ENCODE measurements around the gene IMP4. TPM values are rescaled to one million over a fixed set of nuclear protein-coding genes. Genes with fewer than 3 reads are reported as not detected.

Gene IMP4
- total and polyA plus RNA-seq, 2 of the 13 experiments (the other 11 are each of a cell fraction or from before 2014, with no cell fraction given), result 142 to 158 TPM

DNA sequence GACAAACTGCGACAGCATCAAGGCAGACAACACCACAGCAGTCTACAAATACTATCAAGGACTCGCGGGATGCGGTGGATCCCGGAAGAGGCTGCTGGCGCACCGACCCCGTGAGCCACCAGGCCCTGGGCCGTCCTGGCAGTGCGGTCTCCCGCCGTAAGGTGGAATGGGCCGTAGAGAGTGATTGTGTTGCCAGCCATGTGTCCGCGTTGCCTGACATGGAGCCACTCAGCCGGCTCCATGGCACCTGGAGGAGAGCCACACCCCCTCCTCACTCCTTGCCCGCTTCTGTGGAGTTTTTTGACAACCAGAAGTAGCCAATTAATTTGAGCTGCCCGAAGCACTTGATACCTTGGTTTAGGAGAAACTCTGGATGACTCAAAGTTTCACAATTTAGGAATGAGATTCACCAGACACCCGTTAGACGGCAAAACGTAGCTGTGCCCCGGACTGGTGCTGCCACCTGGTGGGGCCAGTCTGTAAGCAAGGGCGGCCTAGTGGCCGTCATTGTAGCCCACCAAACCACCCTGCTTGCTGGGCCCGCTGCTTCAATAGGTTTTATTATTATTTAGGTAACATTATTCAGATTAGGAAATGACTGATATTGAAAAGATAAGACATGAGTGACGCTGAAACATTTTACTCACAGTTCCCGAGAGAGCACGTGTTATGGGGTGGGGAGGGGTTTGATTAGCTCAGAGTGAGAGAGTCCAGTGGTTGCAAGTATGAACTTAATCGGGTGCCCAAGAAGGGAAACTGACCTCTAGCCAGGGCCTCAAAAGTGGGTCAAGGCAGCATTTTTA, 10.2 kb upstream of the IMP4 start (continued):
- TF ChIP-seq, protein P1, sequence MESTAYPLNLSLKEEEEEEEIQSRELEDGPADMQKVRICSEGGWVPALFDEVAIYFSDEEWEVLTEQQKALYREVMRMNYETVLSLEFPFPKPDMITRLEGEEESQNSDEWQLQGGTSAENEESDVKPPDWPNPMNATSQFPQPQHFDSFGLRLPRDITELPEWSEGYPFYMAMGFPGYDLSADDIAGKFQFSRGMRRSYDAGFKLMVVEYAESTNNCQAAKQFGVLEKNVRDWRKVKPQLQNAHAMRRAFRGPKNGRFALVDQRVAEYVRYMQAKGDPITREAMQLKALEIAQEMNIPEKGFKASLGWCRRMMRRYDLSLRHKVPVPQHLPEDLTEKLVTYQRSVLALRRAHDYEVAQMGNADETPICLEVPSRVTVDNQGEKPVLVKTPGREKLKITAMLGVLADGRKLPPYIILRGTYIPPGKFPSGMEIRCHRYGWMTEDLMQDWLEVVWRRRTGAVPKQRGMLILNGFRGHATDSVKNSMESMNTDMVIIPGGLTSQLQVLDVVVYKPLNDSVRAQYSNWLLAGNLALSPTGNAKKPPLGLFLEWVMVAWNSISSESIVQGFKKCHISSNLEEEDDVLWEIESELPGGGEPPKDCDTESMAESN (CRISPR knock-in tag; conservative IDR thresholded peaks at IDR 0.05), result no peak
- TF ChIP-seq ZNF747 (CRISPR knock-in tag; IDR thresholded peaks at IDR 0.05; ENCODE audit: borderline replicate concordance) (no peak), SPEN (CRISPR knock-in tag; IDR thresholded peaks at IDR 0.05; ENCODE audit: low read depth) (peak; percentile 49; the same call in 1 of the 2 replicates), ZZZ3 (CRISPR knock-in tag; IDR thresholded peaks at IDR 0.05; ENCODE audit: borderline replicate concordance) (no peak), MEIS2 (CRISPR knock-in tag; IDR thresholded peaks at IDR 0.05) (peak; percentile 27; the same call in 1 of the 2 replicates), NR3C1 (CRISPR knock-in tag; IDR thresholded peaks at IDR 0.05) (no peak), RBFOX2 (IDR thresholded peaks at IDR 0.05; ENCODE audit: low read depth, low read length) (no peak), ERF (CRISPR knock-in tag; IDR thresholded peaks at IDR 0.05) (peak; percentile 34; the same call in 1 of the 2 replicates), PHF8 (CRISPR knock-in tag; IDR thresholded peaks at IDR 0.05) (peak; percentile 51), CBFB (CRISPR knock-in tag; IDR thresholded peaks at IDR 0.05) (no peak), MAZ (IDR thresholded peaks at IDR 0.05; ENCODE audit: borderline replicate concordance, low read depth, low read length) (no peak), MAZ (CRISPR knock-in tag; IDR thresholded peaks at IDR 0.05; ENCODE audit: low read depth) (0 out of 2 replicates have a peak, but pooled peaks have one; percentile 32), ZNF816 (CRISPR knock-in tag; IDR thresholded peaks at IDR 0.05; ENCODE audit: borderline replicate concordance) (no peak), ZNF225 (CRISPR knock-in tag; IDR thresholded peaks at IDR 0.05) (peak; percentile 75; the same call in 1 of the 2 replicates), TSC22D2 (CRISPR knock-in tag; IDR thresholded peaks at IDR 0.05; ENCODE audit: borderline replicate concordance) (no peak), AGO2 (optimal IDR thresholded peaks at IDR 0.05; ENCODE audit: low read depth, low read length) (no peak), ZNF557 (CRISPR knock-in tag; IDR thresholded peaks at IDR 0.05) (no peak)
- TF ChIP-seq, protein P2, sequence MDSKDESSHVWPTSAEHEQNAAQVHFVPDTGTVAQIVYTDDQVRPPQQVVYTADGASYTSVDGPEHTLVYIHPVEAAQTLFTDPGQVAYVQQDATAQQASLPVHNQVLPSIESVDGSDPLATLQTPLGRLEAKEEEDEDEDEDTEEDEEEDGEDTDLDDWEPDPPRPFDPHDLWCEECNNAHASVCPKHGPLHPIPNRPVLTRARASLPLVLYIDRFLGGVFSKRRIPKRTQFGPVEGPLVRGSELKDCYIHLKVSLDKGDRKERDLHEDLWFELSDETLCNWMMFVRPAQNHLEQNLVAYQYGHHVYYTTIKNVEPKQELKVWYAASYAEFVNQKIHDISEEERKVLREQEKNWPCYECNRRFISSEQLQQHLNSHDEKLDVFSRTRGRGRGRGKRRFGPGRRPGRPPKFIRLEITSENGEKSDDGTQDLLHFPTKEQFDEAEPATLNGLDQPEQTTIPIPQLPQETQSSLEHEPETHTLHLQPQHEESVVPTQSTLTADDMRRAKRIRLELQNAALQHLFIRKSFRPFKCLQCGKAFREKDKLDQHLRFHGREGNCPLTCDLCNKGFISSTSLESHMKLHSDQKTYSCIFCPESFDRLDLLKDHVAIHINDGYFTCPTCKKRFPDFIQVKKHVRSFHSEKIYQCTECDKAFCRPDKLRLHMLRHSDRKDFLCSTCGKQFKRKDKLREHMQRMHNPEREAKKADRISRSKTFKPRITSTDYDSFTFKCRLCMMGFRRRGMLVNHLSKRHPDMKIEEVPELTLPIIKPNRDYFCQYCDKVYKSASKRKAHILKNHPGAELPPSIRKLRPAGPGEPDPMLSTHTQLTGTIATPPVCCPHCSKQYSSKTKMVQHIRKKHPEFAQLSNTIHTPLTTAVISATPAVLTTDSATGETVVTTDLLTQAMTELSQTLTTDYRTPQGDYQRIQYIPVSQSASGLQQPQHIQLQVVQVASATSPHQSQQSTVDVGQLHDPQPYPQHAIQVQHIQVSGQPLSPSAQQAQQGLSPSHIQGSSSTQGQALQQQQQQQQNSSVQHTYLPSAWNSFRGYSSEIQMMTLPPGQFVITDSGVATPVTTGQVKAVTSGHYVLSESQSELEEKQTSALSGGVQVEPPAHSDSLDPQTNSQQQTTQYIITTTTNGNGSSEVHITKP (CRISPR knock-in tag; IDR thresholded peaks at IDR 0.05; ENCODE audit: low read depth), result no peak
- TF ChIP-seq, protein P3, sequence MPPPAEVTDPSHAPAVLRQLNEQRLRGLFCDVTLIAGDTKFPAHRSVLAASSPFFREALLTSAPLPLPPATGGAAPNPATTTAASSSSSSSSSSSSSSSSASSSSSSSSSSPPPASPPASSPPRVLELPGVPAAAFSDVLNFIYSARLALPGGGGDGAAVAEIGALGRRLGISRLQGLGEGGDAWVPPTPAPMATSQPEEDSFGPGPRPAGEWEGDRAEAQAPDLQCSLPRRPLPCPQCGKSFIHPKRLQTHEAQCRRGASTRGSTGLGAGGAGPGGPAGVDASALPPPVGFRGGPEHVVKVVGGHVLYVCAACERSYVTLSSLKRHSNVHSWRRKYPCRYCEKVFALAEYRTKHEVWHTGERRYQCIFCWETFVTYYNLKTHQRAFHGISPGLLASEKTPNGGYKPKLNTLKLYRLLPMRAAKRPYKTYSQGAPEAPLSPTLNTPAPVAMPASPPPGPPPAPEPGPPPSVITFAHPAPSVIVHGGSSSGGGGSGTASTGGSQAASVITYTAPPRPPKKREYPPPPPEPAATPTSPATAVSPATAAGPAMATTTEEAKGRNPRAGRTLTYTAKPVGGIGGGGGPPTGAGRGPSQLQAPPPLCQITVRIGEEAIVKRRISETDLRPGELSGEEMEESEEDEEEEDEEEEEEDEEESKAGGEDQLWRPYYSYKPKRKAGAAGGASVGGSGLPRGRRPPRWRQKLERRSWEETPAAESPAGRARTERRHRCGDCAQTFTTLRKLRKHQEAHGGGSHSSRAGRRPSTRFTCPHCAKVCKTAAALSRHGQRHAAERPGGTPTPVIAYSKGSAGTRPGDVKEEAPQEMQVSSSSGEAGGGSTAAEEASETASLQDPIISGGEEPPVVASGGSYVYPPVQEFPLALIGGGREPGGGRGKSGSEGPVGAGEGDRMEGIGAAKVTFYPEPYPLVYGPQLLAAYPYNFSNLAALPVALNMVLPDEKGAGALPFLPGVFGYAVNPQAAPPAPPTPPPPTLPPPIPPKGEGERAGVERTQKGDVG (CRISPR knock-in tag; IDR thresholded peaks at IDR 0.05; ENCODE audit: borderline replicate concordance), result no peak
